NB4 (cell line): Measurements from ENCODE around the gene DCLRE1A.

Experiments used
- DNase-seq: peaks from one replicate; pipeline ENCODE4 v3.0.0; 2010; ENCODE audit warnings: low read depth
- H3K4me3 ChIP-seq: one replicate; pipeline ENCODE4 v1.5.1; 2011; ENCODE audit warnings: mild to moderate bottlenecking, low read depth, low read length, moderate library complexity
- MAX ChIP-seq: IDR thresholded peaks from 2 replicates; pipeline ENCODE4 v1.6.1; 2011; ENCODE audit warnings: low read depth, low read length
- MYC ChIP-seq: IDR thresholded peaks from 2 replicates; pipeline ENCODE4 v1.6.1; 2011; ENCODE audit warnings: low read depth, low read length
- POLR2A ChIP-seq: IDR thresholded peaks from 2 replicates; pipeline ENCODE4 v1.6.1; 2011; ENCODE audit warnings: mild to moderate bottlenecking; ENCODE audit not compliant: insufficient read length; ENCODE audit errors: extremely low read depth
- TF ChIP-seq, protein P1 (sequence below): IDR thresholded peaks from one replicate; pipeline ENCODE4 v1.5.1; 2012; ENCODE audit warnings: low read depth, low read length

The DCLRE1A gene

DNA sequence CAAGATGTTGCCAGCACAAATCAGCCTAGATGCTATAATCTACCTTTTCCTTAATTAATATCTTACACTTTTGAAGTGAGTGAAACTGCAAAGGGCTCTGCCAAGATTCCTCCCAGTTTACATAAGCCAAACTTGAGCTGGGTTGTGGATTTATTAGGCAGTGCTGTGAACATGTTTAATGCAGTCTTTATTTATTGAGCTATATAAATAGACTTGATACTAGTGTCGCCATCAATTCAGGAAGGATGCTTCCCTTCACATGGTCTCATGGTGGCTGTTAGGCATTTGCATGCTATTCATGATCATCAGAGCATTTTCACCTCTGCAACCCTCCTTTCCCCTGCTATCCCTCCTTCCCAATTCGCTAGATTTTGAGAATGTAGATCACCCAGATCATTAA is 62.2 kb downstream of the DCLRE1A start:
- H3K4me3 ChIP-seq = no peak overlapping the region
- no peak for DNase-seq
- TF ChIP-seq MYC (no peak), POLR2A (no peak), MAX (no peak)
- TF ChIP-seq, protein P1, sequence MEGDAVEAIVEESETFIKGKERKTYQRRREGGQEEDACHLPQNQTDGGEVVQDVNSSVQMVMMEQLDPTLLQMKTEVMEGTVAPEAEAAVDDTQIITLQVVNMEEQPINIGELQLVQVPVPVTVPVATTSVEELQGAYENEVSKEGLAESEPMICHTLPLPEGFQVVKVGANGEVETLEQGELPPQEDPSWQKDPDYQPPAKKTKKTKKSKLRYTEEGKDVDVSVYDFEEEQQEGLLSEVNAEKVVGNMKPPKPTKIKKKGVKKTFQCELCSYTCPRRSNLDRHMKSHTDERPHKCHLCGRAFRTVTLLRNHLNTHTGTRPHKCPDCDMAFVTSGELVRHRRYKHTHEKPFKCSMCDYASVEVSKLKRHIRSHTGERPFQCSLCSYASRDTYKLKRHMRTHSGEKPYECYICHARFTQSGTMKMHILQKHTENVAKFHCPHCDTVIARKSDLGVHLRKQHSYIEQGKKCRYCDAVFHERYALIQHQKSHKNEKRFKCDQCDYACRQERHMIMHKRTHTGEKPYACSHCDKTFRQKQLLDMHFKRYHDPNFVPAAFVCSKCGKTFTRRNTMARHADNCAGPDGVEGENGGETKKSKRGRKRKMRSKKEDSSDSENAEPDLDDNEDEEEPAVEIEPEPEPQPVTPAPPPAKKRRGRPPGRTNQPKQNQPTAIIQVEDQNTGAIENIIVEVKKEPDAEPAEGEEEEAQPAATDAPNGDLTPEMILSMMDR = no peak

DNA sequence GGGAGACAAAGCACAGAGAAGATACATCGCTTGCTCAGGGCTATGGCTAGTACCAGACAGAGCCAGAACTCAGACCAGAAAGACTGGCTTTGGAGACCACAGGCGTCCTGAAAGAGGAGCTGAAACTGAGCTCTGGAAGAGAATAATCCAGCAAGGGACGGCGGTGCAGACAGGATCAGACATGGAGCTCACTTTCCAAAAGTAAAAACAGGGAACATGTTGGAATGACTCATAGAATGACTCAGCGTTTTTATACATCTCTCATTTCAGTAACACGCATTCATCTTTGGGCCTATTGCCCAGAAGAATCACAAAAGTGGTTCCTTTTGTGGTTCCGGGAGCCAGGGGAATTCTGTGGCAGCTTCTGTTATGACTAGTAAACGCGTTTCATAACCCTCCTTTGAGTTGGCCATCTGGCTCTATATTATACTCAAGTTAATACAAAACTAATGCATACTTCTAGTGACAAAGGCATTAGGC is 65.2 kb downstream of the DCLRE1A start:
- DNase-seq = peak; percentile 40
- no peak for TF ChIP-seq POLR2A
- TF ChIP-seq, protein P1 = no peak
- no peak for TF ChIP-seq MAX
- TF ChIP-seq MYC = no peak

More for the DNA sequence above, 65.2 kb downstream of the DCLRE1A start:
- H3K4me3 ChIP-seq = no peak overlapping the region
